PC-3 (cell line): Measurements from ENCODE around the gene HSPA12B. TPM values are rescaled to one million over a fixed set of nuclear protein-coding genes. Genes with fewer than 3 reads are reported as not detected.

Experiments
- ATAC-seq: fragments of 200-7000 bp; cut with Tn5 transposase; 2 replicates; pipeline ENCODE4 v1.9.1; 2020; ENCODE audit warnings: mild to moderate bottlenecking, moderate library complexity
- BruUV-seq: library from RNA; stranded (reverse); fragments of 400-500 nt; replicated peaks from 2 replicates; lab custom pipeline; 2021; lab: Mats Ljungman, UMichigan
- CTCF ChIA-PET: fragments of 300-600 bp; sonication (Branson Sonifier 250); formaldehyde crosslinking; loops from one replicate; lab custom pipeline; 2022; ENCODE audit warnings: antibody characterized with exemption; lab: Charles Lee
- POLR2A ChIA-PET: fragments of 300-600 bp; sonication (Branson Sonifier 250); formaldehyde crosslinking; loops from one replicate; lab custom pipeline; 2022; ENCODE audit warnings: antibody characterized with exemption; ENCODE audit not compliant: unreplicated experiment; lab: Charles Lee
- DNase-seq: peaks from one replicate; pipeline ENCODE4 v3.0.0-alpha.2; 2015
- H2AFZ ChIP-seq: fragments of 300-600 bp; sonication (generic); 2 replicates; pipeline ENCODE4 v1.6.0; 2016; ENCODE audit warnings: antibody characterized with exemption, low read length
- H3F3A ChIP-seq: fragments of 300-600 bp; sonication (generic); one replicate; pipeline ENCODE4 v1.6.0; 2017; ENCODE audit warnings: antibody characterized with exemption, low read length, control low read depth, mild to moderate bottlenecking; ENCODE audit not compliant: unreplicated experiment
- H3K27ac ChIP-seq: fragments of 300-600 bp; sonication (generic); 2 replicates; pipeline ENCODE4 v1.5.1; 2016; ENCODE audit warnings: mild to moderate bottlenecking, low read length
- H3K27me3 ChIP-seq: fragments of 300-600 bp; sonication (generic); 2 replicates; pipeline ENCODE4 v1.6.1; 2016; ENCODE audit warnings: low read length, mixed read lengths
- H3K36me3 ChIP-seq: fragments of 300-600 bp; sonication (generic); 2 replicates; pipeline ENCODE4 v1.6.1; 2016; ENCODE audit warnings: low read depth, mixed run types, low read length, mixed read lengths
- H3K4me1 ChIP-seq: fragments of 300-600 bp; sonication (generic); 2 replicates; pipeline ENCODE4 v1.5.1; 2016; ENCODE audit warnings: low read length; ENCODE audit not compliant: insufficient read depth
- H3K4me2 ChIP-seq: fragments of 300-600 bp; sonication (generic); 2 replicates; pipeline ENCODE4 v1.6.0; 2016; ENCODE audit warnings: low read length
- H3K4me3 ChIP-seq: fragments of 300-600 bp; sonication (generic); 2 replicates; pipeline ENCODE4 v1.5.1; 2016; ENCODE audit warnings: mild to moderate bottlenecking, low read length, mixed read lengths
- H3K79me2 ChIP-seq: fragments of 300-600 bp; sonication (generic); 2 replicates; pipeline ENCODE4 v1.6.1; 2017; ENCODE audit warnings: low read length, mixed read lengths
- H3K9ac ChIP-seq: fragments of 300-600 bp; sonication (generic); 2 replicates; pipeline ENCODE4 v1.6.0; 2016; ENCODE audit warnings: mild to moderate bottlenecking, low read length
- H3K9me2 ChIP-seq: fragments of 300-600 bp; sonication (generic); replicated peaks from 2 replicates; pipeline ENCODE4 v1.6.1; 2016; ENCODE audit warnings: mixed run types, low read length, mixed read lengths
- H3K9me3 ChIP-seq: fragments of 300-600 bp; sonication (generic); 2 replicates; pipeline ENCODE4 v1.6.1; 2016; ENCODE audit warnings: low read length, mixed read lengths
- H4K20me1 ChIP-seq: fragments of 300-600 bp; sonication (generic); 2 replicates; pipeline ENCODE4 v1.6.1; 2016; ENCODE audit warnings: low read length, mixed read lengths
- CTCF ChIP-seq: fragments of 300-600 bp; sonication (generic); conservative IDR thresholded peaks from 2 replicates; pipeline ENCODE4 v1.5.1; 2017; ENCODE audit warnings: antibody characterized with exemption, low read depth, mild to moderate bottlenecking, low read length
- EZH2 ChIP-seq: fragments of 300-600 bp; sonication (generic); IDR thresholded peaks from one replicate; pipeline ENCODE4 v1.6.1; 2017; ENCODE audit warnings: antibody characterized with exemption, mild to moderate bottlenecking, low read length; ENCODE audit not compliant: unreplicated experiment
- EZH2phosphoT487 ChIP-seq: fragments of 300-600 bp; sonication (generic); IDR thresholded peaks from 2 replicates; pipeline ENCODE4 v1.6.1; 2018; ENCODE audit warnings: mild to moderate bottlenecking, antibody characterized with exemption, low read length, borderline replicate concordance
- intact Hi-C: fragments of 100-400 bp; cut with micrococcal nuclease; formaldehyde crosslinking; loops from 2 replicates; pipeline ENCODE4 v1.9.0; 2023
- total RNA-seq: library from RNA; depleted of rRNA; stranded (reverse); fragments of >200 nt; gene quantifications from 2 replicates; pipeline ENCODE4 v1.2.3, GENCODE V29; 2014

HSPA12B gene
- total RNA-seq, 1 experiment from 2014 or later, result not detected

- Histone ChIP-seq H3K9me3 (no peaks in the 10 kb centered on the region), H3K9me2 (no peaks in the 10 kb centered on the region), H4K20me1 (no peaks in the 10 kb centered on the region), H3K4me2 (no peak overlapping the region), H3K79me2 (no peaks in the 10 kb centered on the region), H3K4me1 (no peaks in the 10 kb centered on the region), H3K9ac (no peak overlapping the region), H3K27me3 (no peaks in the 10 kb centered on the region), H3K36me3 (peaks cover 8% of the 10 kb centered on the region; the same call in 1 of the 2 replicates), H3K27ac (no peak overlapping the region), H2AFZ (no peak overlapping the region), H3K4me3 (no peak overlapping the region), H3F3A (no peaks in the 10 kb centered on the region)
- DNase-seq (no peak), ATAC-seq (no peak)
- no TSS peak for BruUV-seq
- POLR2A ChIA-PET, result no interaction called here
- TF ChIP-seq EZH2 (no peak), CTCF (no peak), EZH2phosphoT487 (no peak)
- intact Hi-C loops, result no loop called here
- CTCF ChIA-PET, result no interaction called here
Observed at GRCh38 chr20:3747471-3747870, 15.0 kb downstream of the HSPA12B start.

- H3K4me1 ChIP-seq, result no peaks in the 10 kb centered on the region
- DNase-seq, result no peak
- H3K79me2 ChIP-seq, result no peaks in the 10 kb centered on the region
- POLR2A ChIA-PET, result no interaction called here
- no peaks in the 10 kb centered on the region for H3K9me3 ChIP-seq
- TF ChIP-seq EZH2phosphoT487 (no peak), EZH2 (no peak), CTCF (no peak)
- H3F3A ChIP-seq, result no peaks in the 10 kb centered on the region
- H3K27ac ChIP-seq, result no peak overlapping the region
- no peaks in the 10 kb centered on the region for H3K9me2 ChIP-seq
- H2AFZ ChIP-seq, result no peak overlapping the region
- BruUV-seq, result no TSS peak
- no peak overlapping the region for H3K4me3 ChIP-seq
- no peaks in the 10 kb centered on the region for H3K27me3 ChIP-seq
- H3K36me3 ChIP-seq, result peaks cover 9% of the 10 kb centered on the region; the same call in 1 of the 2 replicates
- H3K4me2 ChIP-seq, result no peak overlapping the region
- intact Hi-C loops, result no loop called here
- no peak for ATAC-seq
- no peak overlapping the region for H3K9ac ChIP-seq
- no peaks in the 10 kb centered on the region for H4K20me1 ChIP-seq
- CTCF ChIA-PET, result interaction anchor here (1.0 kb wide), 1 partner anchor 31 kb away, joined by 3 read pairs; no protein-coding TSS in a partner anchor
Observed at GRCh38 chr20:3748073-3748472, 15.6 kb downstream of the HSPA12B start.

GRCh38 chr20:3749087-3749688 lies 16.7 kb downstream of the HSPA12B start:
- Histone ChIP-seq H3K27ac (no peak overlapping the region), H3K4me1 (no peaks in the 10 kb centered on the region), H3F3A (no peaks in the 10 kb centered on the region), H3K4me3 (no peak overlapping the region), H3K4me2 (no peak overlapping the region), H3K27me3 (no peaks in the 10 kb centered on the region), H3K9me3 (no peaks in the 10 kb centered on the region), H2AFZ (no peak overlapping the region), H4K20me1 (no peaks in the 10 kb centered on the region), H3K9me2 (no peaks in the 10 kb centered on the region), H3K9ac (no peak overlapping the region), H3K36me3 (peaks cover 9% of the 10 kb centered on the region; the same call in 1 of the 2 replicates), H3K79me2 (no peaks in the 10 kb centered on the region)
- DNase-seq (no peak), ATAC-seq (no peak)
- TF ChIP-seq EZH2phosphoT487 (no peak), CTCF (no peak), EZH2 (no peak)
- ChIA-PET POLR2A (no interaction called here), CTCF (interaction anchor here (0.6 to 1.0 kb wide), 2 partner anchors 32 to 71 kb away, joined by 3 to 5 read pairs; no protein-coding TSS in a partner anchor)
- intact Hi-C loops, result no loop called here
- no TSS peak for BruUV-seq
